ENCODE data around the gene TINAG.
"Not testable (repeated sequence)": the region's sequence is repeated elsewhere in the genome, so short reads cannot be mapped to it uniquely, and the experiment has no call there.

TINAG gene

GRCh38 chr6:54308986-54309315 is 710 bp downstream of the TINAG start:
- no peak for DNase-seq

- no peak for DNase-seq
Measured at GRCh38 chr6:54310377-54311152, 2.3 kb downstream of the TINAG start.

DNA sequence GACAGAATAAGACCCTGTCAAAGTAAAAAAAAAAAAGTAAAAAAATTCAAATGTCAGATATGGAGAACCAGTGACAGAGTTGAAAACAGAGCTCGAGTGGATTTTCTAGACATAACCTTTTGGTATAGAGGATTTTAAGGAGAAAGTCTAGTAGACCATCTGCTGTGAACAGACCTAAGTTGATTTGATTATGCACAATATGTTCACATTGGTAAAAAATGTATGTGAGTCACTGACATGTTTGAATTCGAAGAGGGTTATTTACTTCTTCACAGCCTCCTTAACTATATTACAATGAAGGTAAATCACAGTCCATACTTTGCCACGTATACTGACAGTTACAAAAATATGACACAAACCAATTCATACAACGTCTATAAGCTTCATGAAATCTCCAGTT is 7.4 kb downstream of the TINAG start:
- no peak for DNase-seq

- no peak for DNase-seq
Measured at GRCh38 chr6:54320871-54321270, 12.6 kb downstream of the TINAG start.

DNA sequence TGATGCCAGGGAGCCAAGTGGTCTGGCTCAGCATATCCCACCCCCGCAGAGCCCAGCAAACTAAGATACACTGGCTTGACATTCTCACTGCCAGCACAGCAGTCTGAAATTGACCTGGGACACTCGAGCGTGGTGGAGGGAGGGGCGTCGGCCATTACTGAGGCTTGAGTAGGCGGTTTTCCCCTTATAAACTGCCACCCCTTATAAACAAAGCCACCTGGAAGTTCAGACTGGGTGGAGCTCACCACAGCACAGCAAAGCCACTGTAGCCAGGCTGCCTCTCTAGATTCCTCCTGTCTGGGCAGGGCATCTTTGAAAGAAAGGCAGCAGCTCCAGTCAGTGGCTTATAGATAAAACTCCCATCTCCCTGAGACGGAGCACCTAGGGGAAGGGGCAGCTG is 19.4 kb downstream of the TINAG start:
- no peak for DNase-seq

- not testable (repeated sequence) for DNase-seq
Measured at GRCh38 chr6:54331571-54331970, 23.3 kb downstream of the TINAG start.

- DNase-seq, result no peak
Measured at GRCh38 chr6:54335871-54336270, 27.6 kb downstream of the TINAG start.

GRCh38 chr6:54353975-54354374 is 45.7 kb downstream of the TINAG start:
- no peak for DNase-seq

DNA sequence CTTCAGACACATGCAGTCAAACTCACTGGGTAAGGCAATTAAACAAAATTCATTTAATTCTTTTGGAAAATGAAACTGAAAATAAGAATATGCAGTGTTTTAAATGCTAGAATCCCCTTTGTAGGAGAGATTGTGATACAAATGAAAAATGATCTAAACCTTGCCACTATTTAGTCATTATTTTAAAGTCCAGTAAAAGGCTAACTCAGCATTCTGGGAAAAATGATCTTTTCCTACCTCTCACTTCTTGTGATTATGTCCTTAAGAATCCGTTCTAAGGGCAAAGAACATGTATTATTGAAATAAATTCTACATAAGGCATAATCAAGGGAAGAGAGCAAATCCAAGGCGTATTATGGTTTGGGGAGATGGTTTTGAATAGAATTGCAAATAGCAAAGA is 46.4 kb downstream of the TINAG start:
- no peak for DNase-seq

DNA sequence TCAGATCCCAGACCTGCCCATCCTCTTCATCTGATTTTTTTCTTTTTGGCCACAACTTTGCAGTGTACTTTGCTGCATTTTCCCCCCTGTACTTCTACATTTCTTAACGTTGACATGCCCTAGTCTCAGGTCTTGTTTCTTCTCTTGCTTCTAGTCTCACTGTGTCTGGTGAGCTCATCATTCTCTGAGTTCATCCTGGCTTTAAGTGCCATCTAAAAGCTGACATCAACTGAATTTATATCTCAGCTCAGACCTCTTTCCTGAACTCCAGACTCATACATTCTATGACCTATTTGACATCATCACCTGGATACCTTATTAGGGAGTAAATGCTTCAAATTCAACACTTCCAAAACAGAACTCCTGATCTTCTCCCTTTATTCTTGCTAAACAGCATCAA is 48.9 kb downstream of the TINAG start:
- no peak for DNase-seq

DNA sequence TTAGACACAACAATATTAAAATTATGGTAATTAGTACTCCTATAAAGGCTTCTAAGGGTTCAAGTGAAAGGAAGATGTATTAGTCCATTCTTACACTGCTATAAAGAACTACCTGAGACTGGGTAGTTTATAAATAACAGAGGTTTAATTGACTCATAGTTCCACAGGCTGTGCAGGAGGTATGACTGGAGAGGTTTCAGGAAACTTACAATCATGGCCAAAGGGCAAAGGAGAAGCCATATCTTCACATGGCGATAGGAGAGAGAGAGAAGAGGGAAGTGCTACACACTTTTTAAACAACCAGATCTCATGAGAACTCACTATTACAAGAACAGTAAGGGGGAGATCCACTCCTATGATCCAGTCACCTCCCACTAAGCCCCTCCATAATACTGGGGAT is 52.9 kb downstream of the TINAG start:
- no peak for DNase-seq

DNA sequence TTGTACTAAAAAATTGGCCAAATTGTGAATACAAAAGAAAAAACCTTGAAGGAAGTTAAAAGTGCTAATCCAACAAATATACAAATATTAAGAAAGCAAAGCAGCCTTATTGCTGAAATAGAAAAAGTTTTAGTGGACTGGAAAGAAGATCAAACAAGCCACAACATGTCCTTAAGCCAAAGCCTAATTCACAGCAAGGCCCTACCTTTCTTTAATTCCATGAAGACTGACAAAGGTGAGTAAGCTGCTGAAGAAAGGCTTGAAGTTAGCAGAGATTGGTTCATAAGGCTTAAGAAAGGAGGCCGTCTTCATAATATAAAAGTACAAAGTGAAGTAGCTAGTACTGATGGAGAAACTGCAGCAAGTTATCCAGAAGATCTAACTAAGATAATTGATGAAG is 53.5 kb downstream of the TINAG start:
- DNase-seq, result no peak

DNA sequence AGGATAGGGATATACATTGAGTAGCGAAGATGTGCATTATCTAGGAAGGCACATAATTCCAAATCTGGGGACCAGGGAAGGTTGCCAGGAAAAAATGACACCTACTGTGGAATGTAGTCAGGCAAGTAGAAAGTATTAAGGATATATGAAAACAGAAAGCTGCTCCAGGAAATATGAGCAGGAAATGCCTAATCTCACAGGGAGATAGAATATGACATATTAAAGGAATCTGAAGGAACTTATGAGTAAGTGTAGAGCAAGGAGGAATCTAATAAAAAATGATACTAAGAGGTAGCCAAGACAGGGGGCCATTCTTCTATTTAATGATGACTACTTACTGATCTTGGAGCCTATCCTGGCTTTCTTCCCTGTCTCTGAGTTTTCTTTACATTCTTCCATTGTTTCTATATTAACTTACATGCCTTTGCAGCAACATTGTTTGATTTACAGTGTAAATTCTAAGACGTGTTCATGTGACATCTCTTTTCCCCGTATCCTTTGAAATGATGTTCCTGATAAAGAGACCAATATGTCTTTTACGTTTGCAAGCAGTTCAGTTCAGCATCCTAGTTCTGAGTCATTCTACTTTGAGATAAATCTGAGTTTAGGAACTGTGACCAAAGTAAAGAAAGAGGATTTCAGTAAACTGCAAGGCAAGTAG is 58.6 kb downstream of the TINAG start:
- DNase-seq, result no peak

DNA sequence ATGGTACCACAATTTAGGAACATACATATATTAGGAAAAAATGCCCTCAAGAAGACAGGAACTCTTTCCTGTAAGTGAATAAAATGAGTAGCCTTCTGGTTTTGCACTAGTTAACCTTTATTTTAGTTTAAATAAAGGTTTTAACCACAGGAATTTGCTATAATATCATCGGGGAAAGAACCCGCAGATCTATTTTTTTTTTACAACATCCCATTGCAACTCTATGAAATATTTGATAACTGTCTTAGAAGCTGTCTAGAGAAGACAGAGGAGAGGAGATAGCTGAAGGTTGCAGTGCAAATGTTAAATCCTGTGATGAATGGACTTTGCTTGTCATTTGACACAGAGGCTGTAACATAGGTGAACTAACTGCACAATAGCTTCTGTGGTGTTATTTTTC is 69.5 kb downstream of the TINAG start:
- DNase-seq, result no peak

DNA sequence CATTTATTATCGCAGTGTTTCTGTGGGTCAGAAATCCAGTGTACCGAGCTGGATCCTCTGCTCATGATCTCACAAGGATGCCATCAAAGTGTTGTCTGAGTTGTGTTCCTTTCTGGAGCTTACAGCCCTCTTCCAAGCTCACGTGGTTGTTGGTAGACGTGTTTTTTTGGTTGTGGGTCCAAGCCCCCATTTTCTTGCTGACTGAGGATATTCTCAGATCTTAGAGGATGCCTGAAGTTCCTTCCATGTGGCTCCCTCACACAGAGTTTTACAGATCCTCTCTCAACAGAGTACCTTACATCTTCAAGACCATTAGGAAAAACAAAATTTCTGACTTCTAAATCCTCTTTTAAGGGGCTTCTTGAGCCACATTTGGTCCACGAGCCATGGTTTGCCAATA is 78.1 kb downstream of the TINAG start:
- DNase-seq, result no peak

DNA sequence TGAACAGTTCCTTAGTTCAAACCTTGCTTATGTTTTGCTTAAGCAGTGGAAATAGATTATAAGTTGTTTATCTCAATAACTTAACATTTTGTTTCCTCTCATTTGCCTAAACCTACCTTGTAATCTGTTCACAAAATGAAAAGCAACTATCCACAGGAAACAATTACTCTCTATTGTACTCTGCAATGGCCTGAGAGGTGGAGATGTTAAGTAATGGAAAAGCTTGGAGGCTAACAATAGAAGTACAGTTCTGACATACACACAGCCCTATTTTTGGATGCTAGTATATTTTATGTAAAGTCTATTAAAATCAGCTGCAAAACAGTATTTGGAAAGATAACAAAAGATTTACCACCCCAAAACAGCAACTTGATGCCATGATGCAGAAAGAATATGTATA is 82.1 kb downstream of the TINAG start:
- DNase-seq, result no peak

DNA sequence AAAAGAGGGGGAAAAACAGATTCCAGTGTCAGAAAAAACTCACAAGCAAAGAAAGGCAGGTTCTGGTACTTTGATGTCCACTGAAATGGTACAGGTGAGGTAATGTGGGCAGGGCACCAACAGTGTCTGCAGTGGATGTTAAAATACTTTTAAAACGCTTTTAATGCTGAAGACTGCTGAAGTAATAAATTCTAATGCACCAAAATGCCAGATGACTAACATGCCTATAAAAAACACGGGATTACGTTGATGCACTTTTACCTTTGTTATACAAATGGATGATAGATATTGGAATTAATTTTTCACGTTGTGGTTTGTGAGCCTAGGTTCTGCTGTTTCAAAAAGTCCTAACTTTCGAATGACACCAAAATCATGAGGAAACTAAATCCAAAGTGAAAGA is 83.3 kb downstream of the TINAG start:
- DNase-seq, result no peak

GRCh38 chr6:54403096-54403495 is 94.9 kb downstream of the TINAG start:
- no peak for DNase-seq

GRCh38 chr6:54404791-54405190 is 96.5 kb downstream of the TINAG start:
- DNase-seq, result no peak

DNA sequence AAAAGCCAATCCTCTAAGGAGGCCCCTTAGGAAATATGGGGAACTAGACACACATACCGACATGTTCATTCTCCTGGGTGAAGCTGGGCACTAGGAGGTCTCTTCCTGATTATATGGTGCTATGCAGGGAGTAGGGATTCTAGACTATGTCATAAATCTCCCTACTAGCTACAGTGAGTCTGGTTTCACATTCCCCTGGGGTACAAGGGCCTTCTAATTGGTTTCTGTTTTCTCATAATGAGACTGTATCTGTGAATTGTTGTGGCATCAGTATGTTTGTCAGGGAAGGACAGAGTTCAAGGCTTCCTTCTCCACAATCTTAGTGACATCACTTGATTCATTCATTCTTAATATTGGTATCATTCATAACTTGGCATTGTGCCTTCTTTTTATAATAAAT is 103.5 kb downstream of the TINAG start:
- DNase-seq, result no peak

GRCh38 chr6:54415517-54415916 is 107.3 kb downstream of the TINAG start:
- no peak for DNase-seq

DNA sequence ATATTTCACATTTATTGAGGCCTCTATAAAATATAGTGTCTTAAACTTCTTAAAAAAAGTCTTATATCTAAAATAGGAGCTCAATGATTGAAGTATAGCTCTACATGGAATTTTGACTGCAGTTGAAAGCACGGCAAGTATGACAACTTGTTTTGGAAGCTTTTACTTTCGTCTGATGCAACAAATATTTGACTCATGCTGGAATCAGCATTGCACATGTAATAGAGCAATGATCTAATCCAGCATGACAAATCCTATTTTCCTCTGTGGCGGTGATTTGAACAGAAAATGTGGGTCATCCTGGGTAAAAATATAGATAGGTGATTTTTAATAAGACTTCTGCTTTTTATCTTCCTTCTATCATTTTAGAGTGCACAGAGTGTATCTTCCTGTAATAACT is 111.6 kb downstream of the TINAG start:
- DNase-seq, result no peak

DNA sequence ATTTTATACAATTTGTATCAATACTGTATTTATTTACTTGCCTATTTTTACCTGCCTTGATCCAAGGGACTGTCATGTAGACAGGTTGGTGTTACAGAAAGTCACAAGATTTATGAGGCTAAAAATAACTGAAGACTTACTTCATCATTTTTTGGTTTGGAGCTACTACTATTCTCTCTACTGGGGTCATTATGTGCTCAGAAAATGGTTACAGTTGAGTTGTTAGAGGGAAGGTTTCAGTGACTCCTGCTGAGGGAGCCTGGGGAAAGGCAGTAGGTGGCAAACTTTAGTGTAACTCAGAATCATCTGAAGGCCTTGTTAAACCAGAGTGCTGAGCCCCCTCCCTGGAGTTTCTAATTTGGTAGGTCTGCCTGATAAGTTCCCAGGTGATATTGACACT is 118.8 kb downstream of the TINAG start:
- DNase-seq, result no peak

DNA sequence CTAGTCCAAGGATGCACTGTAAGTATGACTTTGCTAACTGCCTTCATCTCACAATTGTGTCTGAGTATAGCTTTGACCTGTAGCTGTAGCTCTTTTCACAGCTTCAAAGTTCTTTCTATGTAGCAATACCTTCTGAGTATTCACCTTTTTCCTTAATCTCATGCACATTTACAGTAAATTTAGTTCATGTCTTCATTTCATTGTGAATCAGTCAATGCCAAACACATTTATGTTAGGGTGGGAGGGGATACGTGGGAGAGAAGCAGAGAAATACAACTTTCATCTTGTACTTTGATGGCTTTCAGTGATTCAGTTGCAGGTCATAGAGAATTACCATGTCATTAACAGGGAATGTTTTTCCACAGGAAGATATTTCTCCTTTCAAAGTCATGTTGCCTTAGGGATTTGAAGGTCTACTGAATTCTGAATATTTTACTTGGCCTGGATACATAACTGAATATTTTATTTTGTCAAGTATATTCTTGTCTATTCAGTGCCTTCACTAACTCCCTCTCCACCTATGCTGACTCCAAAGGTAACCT is 119.2 kb downstream of the TINAG start:
- DNase-seq, result no peak

DNA sequence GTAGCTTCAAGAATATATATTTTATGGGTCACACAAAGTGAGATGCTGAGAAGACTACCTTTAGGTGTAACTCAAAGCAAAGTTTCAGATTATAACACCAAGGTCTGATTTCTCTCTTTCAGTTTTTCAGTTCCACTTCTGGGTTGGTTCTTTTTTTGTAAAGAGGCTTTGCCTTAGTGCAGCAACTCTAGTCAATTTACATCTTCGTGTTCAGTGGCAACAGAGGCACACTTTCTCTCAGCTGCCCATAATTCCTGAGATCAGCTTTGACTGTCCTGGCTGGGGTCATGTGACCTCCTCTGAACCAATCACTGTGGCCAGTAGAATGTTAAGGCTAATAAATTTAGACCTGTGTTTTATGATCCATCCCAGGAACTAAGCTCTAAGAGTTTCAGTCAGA is 120.2 kb downstream of the TINAG start:
- no peak for DNase-seq

Measured in inflammatory macrophage (primary cell).